Measurements from ENCODE around the gene DUSP28. TPM values are rescaled to one million over a fixed set of nuclear protein-coding genes. Genes with fewer than 3 reads are reported as not detected.

DUSP28 gene
- total and polyA plus RNA-seq, 2 of the 13 experiments (the other 11 are each of a cell fraction or from before 2014, with no cell fraction given): 5.2 to 8.6 TPM

- no peak for TF ChIP-seq ZSCAN12 (CRISPR knock-in tag; IDR thresholded peaks at IDR 0.05)
- no peak for TF ChIP-seq JUN (CRISPR knock-in tag; IDR thresholded peaks at IDR 0.05)
- no peak for TF ChIP-seq SP140L (CRISPR knock-in tag; IDR thresholded peaks at IDR 0.05; ENCODE audit: borderline replicate concordance)
- no peak for TF ChIP-seq AFF4 (CRISPR knock-in tag; IDR thresholded peaks at IDR 0.05)
- peak; percentile 54 for TF ChIP-seq AGO2 (optimal IDR thresholded peaks at IDR 0.05; ENCODE audit: low read depth, low read length)
These were observed 43.7 kb downstream of the DUSP28 start (continued) for GRCh38 chr2:240603846-240604245.

- peak overlapping the region; percentile 66 to 74 (median 68) for H3K4me3 ChIP-seq (replicated peaks in 1 of 3; ENCODE audit: insufficient read depth in 1 of 3, low read depth in 2 of 3, low read length in 3 of 3)
- in situ Hi-C loops (cut with HindIII; ENCODE audit: extremely low pct_ligation_motif_present, low pct_unique_long_range_greater_than_20kb) (no loop called here), intact Hi-C loops (cut with micrococcal nuclease; ENCODE audit: unreplicated experiment) (loop anchor here (1.0 to 10.0 kb wide), 2 partner anchors 18 to 230 kb away; partner anchors contain the start of gene CAPN10)
- H2AFZ ChIP-seq (ENCODE audit: low read length): peak overlapping the region; percentile 20
- ChIA-PET POLR2A (interaction anchor here (0.8 to 9.7 kb wide), 14 partner anchors 8 to 270 kb away, joined by 3 to 147 read pairs (median 4); partner anchors contain the start of genes CAPN10, DUSP28, GPR35 and RNPEPL1), CTCF (ENCODE audit: low intra/inter-chr PET ratio, low total read pairs) (interaction anchor here (0.9 to 1.6 kb wide), 5 partner anchors 18 to 91 kb away, joined by 3 to 7 read pairs (median 4); partner anchors contain the start of genes CAPN10 and GPR35)
- ATAC-seq (peak; percentile 90), FAIRE-seq (peak; percentile 95), DNase-seq (ENCODE audit: low spot score) (peak; percentile 96)
- 0 out of 2 replicates have a peak, but pooled peaks cover 7% of the 10 kb centered on the region for H4K20me1 ChIP-seq (ENCODE audit: insufficient read depth, low read length)
- no peaks in the 10 kb centered on the region for H3K36me3 ChIP-seq (replicated peaks in 1 of 2; ENCODE audit: control insufficient read depth in 1 of 2, insufficient read depth in 2 of 2, low read length in 2 of 2)
- TSS peak; percentile 95 for BruUV-seq (replicated peaks)
- H3K79me2 ChIP-seq (ENCODE audit: insufficient read depth, low read length): peaks cover 41% of the 10 kb centered on the region
- H3K9me3 ChIP-seq (ENCODE audit: low read length): no peaks in the 10 kb centered on the region
- H3K4me2 ChIP-seq (ENCODE audit: low read depth, low read length): peak overlapping the region; percentile 91
- no peaks in the 10 kb centered on the region for H3K27me3 ChIP-seq (ENCODE audit: control insufficient read depth in 1 of 2, insufficient read depth in 2 of 2, low read length in 2 of 2)
- H3K4me1 ChIP-seq (ENCODE audit: insufficient read depth, low read length): peaks cover 70% of the 10 kb centered on the region
- 2% methylated on average over 9 of the region's 11 CpGs for WGBS (ENCODE audit: low lambda C conversion rate)
- H3K9ac ChIP-seq (ENCODE audit: insufficient read depth, low read depth, low read length): peak overlapping the region; percentile 78
- peak overlapping the region; percentile 91 for H3K27ac ChIP-seq (ENCODE audit: extremely low read length, insufficient read depth, low read length)
- TF ChIP-seq ARNT2 (CRISPR knock-in tag; IDR thresholded peaks at IDR 0.05; ENCODE audit: low read depth) (0 out of 2 replicates have a peak, but pooled peaks have one; percentile 75), ZSCAN20 (CRISPR knock-in tag; IDR thresholded peaks at IDR 0.05; ENCODE audit: borderline replicate concordance) (no peak), ETS1 (CRISPR knock-in tag; IDR thresholded peaks at IDR 0.05) (no peak), NRL (CRISPR knock-in tag; IDR thresholded peaks at IDR 0.05; ENCODE audit: borderline replicate concordance) (no peak), GMEB1 (CRISPR knock-in tag; IDR thresholded peaks at IDR 0.05; ENCODE audit: borderline replicate concordance) (peak; percentile 60; the same call in 1 of the 2 replicates)
These were observed 44.3 kb downstream of the DUSP28 start for GRCh38 chr2:240604291-240604938.
